ENCODE data around the gene LPP. TPM values are rescaled to one million over a fixed set of nuclear protein-coding genes. Genes with fewer than 3 reads are reported as not detected.
A peak's percentile ranks its signal among the peaks of the same experiment; 100 is the strongest.

LPP gene
- total and polyA plus RNA-seq, 2 of the 13 experiments (the other 11 are each of a cell fraction or from before 2014, with no cell fraction given), result 19.2 to 29.9 TPM

GRCh38 chr3:188746291-188746783, 592.4 kb downstream of the LPP start (continued):
- TF ChIP-seq GMEB1 (CRISPR knock-in tag; IDR thresholded peaks at IDR 0.05; ENCODE audit: borderline replicate concordance), result peak; percentile 52; the same call in 1 of the 2 replicates
- TF ChIP-seq ARNTL (CRISPR knock-in tag; IDR thresholded peaks at IDR 0.05), result peak; percentile 75
- TF ChIP-seq RERE (CRISPR knock-in tag; IDR thresholded peaks at IDR 0.05; ENCODE audit: low read depth), result peak; percentile 97
- no peak for TF ChIP-seq ZNF7 (CRISPR knock-in tag; IDR thresholded peaks at IDR 0.05)
- TF ChIP-seq GLMP (CRISPR knock-in tag; IDR thresholded peaks at IDR 0.05; ENCODE audit: borderline replicate concordance), result no peak
- 0 out of 2 replicates have a peak, but pooled peaks have one; percentile 41 for TF ChIP-seq ZNF766 (CRISPR knock-in tag; IDR thresholded peaks at IDR 0.05; ENCODE audit: borderline replicate concordance)
- TF ChIP-seq ZKSCAN1 (IDR thresholded peaks at IDR 0.05; ENCODE audit: low read length), result no peak
- no peak; the same call in 1 of the 2 replicates for TF ChIP-seq KLF9 (CRISPR knock-in tag; IDR thresholded peaks at IDR 0.05; ENCODE audit: low read depth)
- TF ChIP-seq FOXA3 (CRISPR knock-in tag; IDR thresholded peaks at IDR 0.05), result peak; percentile 99
- TF ChIP-seq MTA3 (CRISPR knock-in tag; IDR thresholded peaks at IDR 0.05), result no peak
- no peak for TF ChIP-seq TERF1 (CRISPR knock-in tag; IDR thresholded peaks at IDR 0.05)
- no peak for TF ChIP-seq IKZF1 (IDR thresholded peaks at IDR 0.05)
- peak; percentile 99 for TF ChIP-seq FOXO1 (CRISPR knock-in tag; IDR thresholded peaks at IDR 0.05)
- peak; percentile 49 for TF ChIP-seq ZFP36 (IDR thresholded peaks at IDR 0.05; ENCODE audit: borderline replicate concordance, low read depth, low read length, partially characterized antibody)
- 0 out of 2 replicates have a peak, but pooled peaks have one; percentile 59 for TF ChIP-seq ZNF749 (CRISPR knock-in tag; IDR thresholded peaks at IDR 0.05; ENCODE audit: borderline replicate concordance)
- TF ChIP-seq CBX1 (IDR thresholded peaks at IDR 0.05; ENCODE audit: low read depth), result no peak
- TF ChIP-seq ZNF546 (CRISPR knock-in tag; conservative IDR thresholded peaks at IDR 0.05), result peak; percentile 49; the same call in 1 of the 2 replicates
- peak; percentile 94; the same call in 1 of the 2 replicates for TF ChIP-seq ZKSCAN8 (CRISPR knock-in tag; IDR thresholded peaks at IDR 0.05; ENCODE audit: borderline replicate concordance)
- no peak for TF ChIP-seq ZNF607 (CRISPR knock-in tag; IDR thresholded peaks at IDR 0.05; ENCODE audit: borderline replicate concordance)
